IMR-90 (cell line): Measurements from ENCODE around the gene CSK. TPM values are rescaled to one million over a fixed set of nuclear protein-coding genes. Genes with fewer than 3 reads are reported as not detected.

Experiments
- ATAC-seq: fragments of 200-7000 bp; cut with Tn5 transposase; 2 replicates; pipeline ENCODE4 v1.9.1; 2020; ENCODE audit warnings: low read depth, mild to moderate bottlenecking, moderate library complexity
- BruUV-seq: library from RNA; stranded (reverse); fragments of 400-500 nt; replicated peaks from 2 replicates; lab custom pipeline; 2021; lab: Mats Ljungman, UMichigan
- CTCF ChIA-PET: fragments of 300-600 bp; formaldehyde crosslinking; extraction: SDS; loops from one replicate; lab custom pipeline; 2021; ENCODE audit warnings: antibody characterized with exemption; lab: Yijun Ruan, JAX
- POLR2A ChIA-PET: fragments of 300-600 bp; sonication (Branson Sonifier 250); formaldehyde crosslinking; loops from one replicate; lab custom pipeline; 2022; ENCODE audit warnings: antibody characterized with exemption; ENCODE audit not compliant: unreplicated experiment; lab: Charles Lee
- DNase-seq: peaks from one replicate; pipeline ENCODE4 v3.0.0; 2013
- H2AFZ ChIP-seq: replicated peaks from 2 replicates; pipeline ENCODE3; 2013; ENCODE audit warnings: low read length, mild to moderate bottlenecking; ENCODE audit not compliant: poor library complexity
- H2AK5ac ChIP-seq: 2 replicates; pipeline ENCODE4 v1.6.1; 2013; ENCODE audit warnings: low read depth, low read length, inconsistent platforms
- H2AK9ac ChIP-seq: replicated peaks from 2 replicates; pipeline ENCODE3; 2013; ENCODE audit warnings: mild to moderate bottlenecking, low read depth, low read length, moderate library complexity; ENCODE audit not compliant: poor library complexity
- H2BK120ac ChIP-seq: 2 replicates; pipeline ENCODE4 v1.6.1; 2013; ENCODE audit warnings: low read depth, low read length, inconsistent platforms
- H2BK15ac ChIP-seq: 3 replicates; pipeline ENCODE4 v1.6.1; 2013; ENCODE audit warnings: low read depth, low read length, inconsistent platforms
- H2BK20ac ChIP-seq: 2 replicates; pipeline ENCODE4 v1.6.1; 2013; ENCODE audit warnings: low read depth, mild to moderate bottlenecking, inconsistent platforms, low read length, moderate library complexity
- H2BK5ac ChIP-seq: 2 replicates; pipeline ENCODE4 v1.6.1; 2013; ENCODE audit warnings: mild to moderate bottlenecking, low read depth, low read length, inconsistent platforms; ENCODE audit not compliant: poor library complexity, severe bottlenecking
- H3K14ac ChIP-seq: replicated peaks from 2 replicates; pipeline ENCODE4 v1.6.1; 2013; ENCODE audit warnings: low read depth, low read length, inconsistent platforms
- H3K18ac ChIP-seq: 2 replicates; pipeline ENCODE4 v1.6.1; 2013; ENCODE audit warnings: low read depth, low read length, control low read depth
- H3K23ac ChIP-seq: 2 replicates; pipeline ENCODE4 v1.6.1; 2013; ENCODE audit warnings: low read depth, low read length, inconsistent platforms
- H3K27ac ChIP-seq: 2 replicates; pipeline ENCODE4 v1.5.1; 2013; ENCODE audit warnings: mild to moderate bottlenecking, control low read depth, low read length; ENCODE audit not compliant: insufficient read depth
- H3K27me3 ChIP-seq: 2 replicates; pipeline ENCODE4 v1.6.1; 2013; ENCODE audit warnings: low read length; ENCODE audit not compliant: control insufficient read depth, insufficient read depth
- H3K36me3 ChIP-seq: 2 replicates; pipeline ENCODE4 v1.6.1; 2013; ENCODE audit warnings: low read length, mixed read lengths; ENCODE audit not compliant: control insufficient read depth, insufficient read depth
- H3K4ac ChIP-seq: 2 replicates; pipeline ENCODE4 v1.6.1; 2013; ENCODE audit warnings: low read depth, low read length, inconsistent platforms
- H3K4me1 ChIP-seq: 2 replicates; pipeline ENCODE4 v1.6.1; 2013; ENCODE audit warnings: low read length, mixed read lengths; ENCODE audit not compliant: control insufficient read depth, insufficient read depth
- H3K4me2 ChIP-seq: 2 replicates; pipeline ENCODE4 v1.6.1; 2013; ENCODE audit warnings: low read depth, mild to moderate bottlenecking, control low read depth, low read length, moderate library complexity
- H3K4me3 ChIP-seq: 2 replicates; pipeline ENCODE4 v1.5.1; 2013; ENCODE audit warnings: low read depth, mild to moderate bottlenecking, control low read depth, low read length, moderate library complexity; ENCODE audit not compliant: insufficient read depth
- H3K56ac ChIP-seq: 2 replicates; pipeline ENCODE4 v1.6.1; 2013; ENCODE audit warnings: low read length, inconsistent platforms; ENCODE audit not compliant: insufficient read depth; ENCODE audit errors: extremely low read depth
- H3K79me1 ChIP-seq, 2 experiments: 2 replicates each; pipeline ENCODE4 v1.6.1; 2013; ENCODE audit warnings: low read length in 2 of 2, inconsistent platforms in 1 of 2, low read depth in 1 of 2
- H3K9ac ChIP-seq: 2 replicates; pipeline ENCODE4 v1.6.1; 2013; ENCODE audit warnings: low read depth, low read length, control low read depth
- H3K9me1 ChIP-seq: 2 replicates; pipeline ENCODE4 v1.6.1; 2013; ENCODE audit warnings: low read length, inconsistent platforms; ENCODE audit not compliant: insufficient read depth
- H3K9me3 ChIP-seq: 2 replicates; pipeline ENCODE4 v1.6.1; 2013; ENCODE audit warnings: low read length; ENCODE audit not compliant: control insufficient read depth, insufficient read depth
- H4K20me1 ChIP-seq: 2 replicates; pipeline ENCODE4 v1.6.1; 2013; ENCODE audit warnings: low read length, inconsistent platforms; ENCODE audit not compliant: insufficient read depth
- H4K5ac ChIP-seq: 2 replicates; pipeline ENCODE4 v1.6.1; 2013; ENCODE audit warnings: mild to moderate bottlenecking, low read depth, low read length, control low read depth
- H4K8ac ChIP-seq, 2 experiments: 2 replicates each; pipeline ENCODE4 v1.6.1; 2013; ENCODE audit warnings: low read depth in 2 of 2, low read length in 2 of 2, control low read depth in 1 of 2, inconsistent platforms in 1 of 2
- H4K91ac ChIP-seq: 2 replicates; pipeline ENCODE4 v1.6.1; 2013; ENCODE audit warnings: low read depth, low read length, inconsistent platforms; ENCODE audit not compliant: insufficient read depth
- MAFK ChIP-seq: IDR thresholded peaks from 2 replicates; pipeline ENCODE4 v1.6.1; 2012; ENCODE audit warnings: low read depth, low read length, improper control_type of control experiment
- MAZ ChIP-seq: IDR thresholded peaks from 2 replicates; pipeline ENCODE4 v1.6.1; 2012; ENCODE audit warnings: low read depth, mild to moderate bottlenecking, low read length, improper control_type of control experiment, moderate library complexity, borderline replicate concordance
- WGBS, 2 experiments: methylation state at CpG; one replicate each; pipeline versions ENCODE4 v1.1.5 to v1.1.7; 2013; ENCODE audit warnings: missing lambda C conversion rate in 2 of 2; ENCODE audit not compliant: insufficient read length in 1 of 2; ENCODE audit errors: extremely low coverage in 2 of 2; 5-methylcytosine and 5-hydroxymethylcytosine counted together
- dilution Hi-C: fragments of 300-500 bp; cut with HindIII; formaldehyde crosslinking; loops from one replicate; pipeline ENCODE4 v1.14.3; 2018; ENCODE audit warnings: low sequenced_read_pairs; ENCODE audit not compliant: unreplicated experiment
- in situ Hi-C: fragments of 300-500 bp; cut with MboI; formaldehyde crosslinking; loops from 3 replicates; pipeline ENCODE4 v1.14.3; 2019; ENCODE audit warnings: low sequenced_read_pairs, inconsistent platforms, mixed read lengths
- intact Hi-C: fragments of 100-400 bp; cut with micrococcal nuclease; formaldehyde crosslinking; loops from 2 replicates; pipeline ENCODE4 v1.10.0; 2022
- polyA plus RNA-seq, 3 experiments: library from polyadenylated mRNA; depleted of rRNA; stranded (reverse); fragments of >200 nt; gene quantifications; 2 replicates each; pipeline ENCODE4 v1.2.3, GENCODE V29; 2012; ENCODE audit warnings: low replicate concordance in 1 of 3
- total RNA-seq: library from RNA; depleted of rRNA; stranded (reverse); fragments of >200 nt; gene quantifications from 2 replicates; pipeline ENCODE4 v1.2.3, GENCODE V29; 2012

Gene CSK
- total and polyA plus RNA-seq, 2 of the 4 experiments (the other 2 are of a cell fraction), result 10.8 to 54.0 TPM

GRCh38 chr15:74791667-74792066, 9.8 kb downstream of the CSK start:
- Histone ChIP-seq H2AFZ (no peak overlapping the region), H3K4me2 (no peak overlapping the region), H3K9ac (no peak overlapping the region), H3K27ac (no peak overlapping the region), H3K56ac (no peak overlapping the region), H2BK15ac (no peak overlapping the region), H3K23ac (0 out of 2 replicates have a peak overlapping the region, but pooled peaks have one; percentile 25), H3K27me3 (no peaks in the 10 kb centered on the region), H3K4ac (no peak overlapping the region), H3K4me1 (peaks cover 24% of the 10 kb centered on the region), H2BK120ac (no peak overlapping the region), H4K91ac (no peak overlapping the region), H3K18ac (no peak overlapping the region), H3K9me3 (no peaks in the 10 kb centered on the region), H4K8ac (no peak overlapping the region), H3K4me3 (no peak overlapping the region), H4K5ac (no peak overlapping the region), H2AK5ac (no peak overlapping the region), H3K9me1 (peaks cover 43% of the 10 kb centered on the region), H4K20me1 (peaks cover 93% of the 10 kb centered on the region), H2AK9ac (no peak overlapping the region), H3K36me3 (peaks cover 2% of the 10 kb centered on the region; the same call in 1 of the 2 replicates), H3K79me1 (peaks cover 19 to 89% of the 10 kb centered on the region in 2 experiments), H2BK20ac (no peak overlapping the region), H2BK5ac (no peak overlapping the region), H3K14ac (peak overlapping the region; percentile 28)
- POLR2A ChIA-PET, result no interaction called here
- DNase-seq (no peak), ATAC-seq (no peak)
- in situ Hi-C loops, result no loop called here
- WGBS, 2 experiments, result 93% methylated on average over 4 of the region's 7 CpGs; no CpG with 5 or more reads in 1 of the 2 experiments
- CTCF ChIA-PET, result no interaction called here
- intact Hi-C loops, result no loop called here
- dilution Hi-C loops, result no loop called here
- TF ChIP-seq MAFK (no peak), MAZ (no peak)
- no TSS peak for BruUV-seq
